Amniotic stem cell (primary cell): ENCODE measurements around the gene ENPP4.
A peak's percentile ranks its signal among the peaks of the same experiment; 100 is the strongest.
"Not testable (repeated sequence)": the region's sequence is repeated elsewhere in the genome, so short reads cannot be mapped to it uniquely, and the experiment has no call there.

Experiments used
- DNase-seq: peaks from one replicate; lab custom pipeline; 2025; lab: John Stamatoyannopoulos, UW

Gene ENPP4

GRCh38 chr6:46129629-46130511, at the start of gene ENPP4:
Gene ENPP4 (plus strand): TSS chr6:46129989. CDS start chr6:46139584, 9,595 bp downstream.
- DNase-seq: no peak

GRCh38 chr6:46080111-46080510, 49.7 kb upstream of the ENPP4 start:
- no peak for DNase-seq

GRCh38 chr6:46085688-46086087, 44.1 kb upstream of the ENPP4 start:
- DNase-seq: not testable (repeated sequence)

GRCh38 chr6:46090115-46091079, 39.4 kb upstream of the ENPP4 start:
- DNase-seq: peak; percentile 11

- no peak for DNase-seq
Observed at GRCh38 chr6:46091080-46091478, 38.7 kb upstream of the ENPP4 start.

- no peak for DNase-seq
Observed at GRCh38 chr6:46095251-46095650, 34.5 kb upstream of the ENPP4 start.

- no peak for DNase-seq
Observed at GRCh38 chr6:46097366-46097765, 32.4 kb upstream of the ENPP4 start.

GRCh38 chr6:46098678-46099077, 31.1 kb upstream of the ENPP4 start:
- no peak for DNase-seq

- DNase-seq: no peak
Observed at GRCh38 chr6:46099952-46100351, 29.8 kb upstream of the ENPP4 start.

- DNase-seq: no peak
Observed at GRCh38 chr6:46102123-46102522, 27.7 kb upstream of the ENPP4 start.

- DNase-seq: no peak
Observed at GRCh38 chr6:46103441-46104115, 26.2 kb upstream of the ENPP4 start.

- DNase-seq: no peak
Observed at GRCh38 chr6:46104209-46104608, 25.6 kb upstream of the ENPP4 start.

- DNase-seq: no peak
Observed at GRCh38 chr6:46105568-46105967, 24.2 kb upstream of the ENPP4 start.

- no peak for DNase-seq
Observed at GRCh38 chr6:46113370-46113769, 16.4 kb upstream of the ENPP4 start.

GRCh38 chr6:46115634-46116033, 14.2 kb upstream of the ENPP4 start:
- no peak for DNase-seq

- DNase-seq: no peak
Observed at GRCh38 chr6:46116289-46116688, 13.5 kb upstream of the ENPP4 start.

- DNase-seq: no peak
Observed at GRCh38 chr6:46118157-46118556, 11.6 kb upstream of the ENPP4 start.

- no peak for DNase-seq
Observed at GRCh38 chr6:46118836-46119235, 11.0 kb upstream of the ENPP4 start.

GRCh38 chr6:46119679-46120078, 10.1 kb upstream of the ENPP4 start:
- not testable (repeated sequence) for DNase-seq

- DNase-seq: no peak
Observed at GRCh38 chr6:46128476-46128875, 1.3 kb upstream of the ENPP4 start.

- DNase-seq: no peak
Observed at GRCh38 chr6:46129291-46129628, 529 bp upstream of the ENPP4 start.

- no peak for DNase-seq
Observed at GRCh38 chr6:46130666-46131065, 877 bp downstream of the ENPP4 start.
